ENCODE results near the gene TRPV3.
"Not testable (repeated sequence)": the region's sequence is repeated elsewhere in the genome, so short reads cannot be mapped to it uniquely, and the experiment has no call there.

The TRPV3 gene

DNA sequence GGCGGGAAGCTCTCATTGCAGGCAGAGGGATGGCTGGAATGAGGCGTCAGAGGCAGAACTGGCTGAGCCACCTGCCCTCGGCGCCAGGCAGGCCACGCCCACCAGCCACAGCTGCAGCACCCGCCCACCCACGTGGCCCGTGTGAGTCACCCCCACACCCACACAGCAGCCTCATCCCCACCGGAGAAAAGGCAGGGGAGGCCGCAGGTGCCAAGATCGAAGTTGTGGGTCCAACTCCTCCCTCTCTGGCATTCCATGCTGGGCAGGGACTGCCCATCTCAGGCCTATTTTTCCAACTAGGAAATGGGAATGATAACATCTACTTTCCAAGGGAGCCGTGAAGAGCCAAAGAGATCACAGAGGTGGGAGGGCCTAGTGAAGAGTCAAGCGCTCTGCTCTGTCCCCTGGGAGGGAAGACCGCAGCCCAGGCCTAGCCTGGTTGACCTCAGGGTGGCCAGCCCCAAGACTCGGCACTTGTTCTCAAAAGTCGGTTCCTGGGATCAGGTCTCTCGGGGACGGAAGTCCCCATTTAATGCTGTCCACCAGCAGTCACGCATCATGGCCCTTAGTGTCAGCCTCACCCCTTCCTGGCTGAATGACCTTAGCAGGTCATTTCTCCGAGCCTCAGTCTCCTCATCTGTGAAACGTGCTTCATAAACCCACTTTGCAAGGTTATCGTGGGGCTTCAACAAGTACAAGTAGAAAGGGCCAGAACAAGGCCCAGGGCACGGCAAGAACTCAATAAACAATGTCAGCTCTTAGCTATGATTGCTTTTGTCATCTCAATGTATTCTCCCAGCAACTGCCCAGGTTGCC lies at the start of gene TRPV3:
Gene TRPV3, minus strand, starts transcription at position 45 of the 816 bp plus-strand sequence. CDS start 2,962 bp downstream, outside the sequence.
- no peak for DNase-seq

DNA sequence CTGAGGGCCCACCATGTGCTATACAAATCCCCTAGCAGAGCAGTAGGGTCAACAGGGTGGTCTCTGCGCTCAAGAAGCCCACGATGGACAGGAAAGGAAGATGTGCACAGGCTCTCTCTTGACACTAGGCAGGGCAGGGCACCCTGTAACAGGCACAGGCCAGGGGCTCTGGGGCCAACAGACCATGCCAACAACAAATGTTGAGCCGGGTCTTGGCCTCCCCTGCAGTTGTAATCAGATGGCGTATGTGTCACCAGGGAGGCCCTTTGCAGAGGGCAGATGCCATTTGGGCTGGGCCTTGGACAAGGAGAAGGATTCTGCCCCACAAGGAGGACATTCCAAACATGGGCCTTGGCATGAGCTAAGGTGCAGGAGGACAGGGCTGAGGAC lies 46.3 kb upstream of the TRPV3 start:
- DNase-seq: peak; percentile 24

DNA sequence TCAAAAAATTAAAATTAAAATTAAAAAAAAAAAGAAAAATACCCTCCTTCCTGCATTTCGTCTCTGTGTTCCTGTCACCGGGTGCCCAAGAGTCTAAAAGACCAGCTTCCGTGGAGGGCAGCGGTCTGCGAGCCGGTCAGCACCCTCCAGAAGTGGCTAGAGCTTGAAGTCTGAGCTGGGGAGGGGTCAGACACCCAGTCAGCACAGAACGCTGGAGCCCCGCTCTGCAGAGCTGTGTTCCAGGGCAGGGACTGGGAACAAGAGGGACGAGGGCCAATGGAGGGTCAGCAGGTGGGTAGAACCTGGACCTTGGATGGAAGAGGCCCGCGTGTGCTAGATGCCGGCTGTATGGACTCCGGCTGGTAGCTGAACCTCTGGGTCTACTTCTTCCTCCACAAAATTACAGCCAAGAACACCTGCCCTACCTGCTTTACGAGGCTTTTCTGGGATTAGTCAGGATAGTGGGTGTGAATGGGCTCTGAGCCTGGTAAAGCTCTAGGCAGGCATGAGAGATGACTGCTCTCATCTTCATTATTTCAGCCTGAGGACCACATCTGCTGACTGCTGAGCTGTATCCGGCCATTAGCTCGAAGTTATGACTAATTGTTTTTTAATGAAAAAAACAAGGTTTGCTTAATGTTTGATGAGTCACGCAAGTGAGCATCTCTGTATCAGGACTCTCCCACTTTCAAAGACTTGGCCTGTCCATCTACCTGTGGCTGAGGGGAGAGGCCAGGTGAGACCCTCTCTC lies 45.7 kb upstream of the TRPV3 start:
- peak; percentile 20 for DNase-seq

DNA sequence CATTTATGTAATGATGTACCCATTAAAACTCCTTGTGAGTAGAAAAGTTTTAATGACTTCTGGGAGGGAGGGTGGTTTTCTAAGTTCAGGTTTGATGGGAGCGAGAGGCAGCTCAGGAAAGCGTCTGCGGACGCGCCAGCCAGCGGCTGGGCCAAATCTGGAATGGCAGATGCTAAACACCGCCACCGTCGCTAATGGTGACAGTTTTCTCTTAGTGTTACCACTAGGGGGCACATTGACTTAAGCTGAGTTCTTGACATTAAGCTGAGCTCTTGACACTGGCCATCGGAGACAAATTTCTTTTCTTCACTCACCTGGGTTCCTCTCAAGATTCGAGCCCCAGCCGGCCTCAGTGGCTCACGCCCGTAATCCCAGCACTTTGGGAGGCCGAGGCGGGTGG lies 44.9 kb upstream of the TRPV3 start:
- DNase-seq: peak; percentile 11

DNA sequence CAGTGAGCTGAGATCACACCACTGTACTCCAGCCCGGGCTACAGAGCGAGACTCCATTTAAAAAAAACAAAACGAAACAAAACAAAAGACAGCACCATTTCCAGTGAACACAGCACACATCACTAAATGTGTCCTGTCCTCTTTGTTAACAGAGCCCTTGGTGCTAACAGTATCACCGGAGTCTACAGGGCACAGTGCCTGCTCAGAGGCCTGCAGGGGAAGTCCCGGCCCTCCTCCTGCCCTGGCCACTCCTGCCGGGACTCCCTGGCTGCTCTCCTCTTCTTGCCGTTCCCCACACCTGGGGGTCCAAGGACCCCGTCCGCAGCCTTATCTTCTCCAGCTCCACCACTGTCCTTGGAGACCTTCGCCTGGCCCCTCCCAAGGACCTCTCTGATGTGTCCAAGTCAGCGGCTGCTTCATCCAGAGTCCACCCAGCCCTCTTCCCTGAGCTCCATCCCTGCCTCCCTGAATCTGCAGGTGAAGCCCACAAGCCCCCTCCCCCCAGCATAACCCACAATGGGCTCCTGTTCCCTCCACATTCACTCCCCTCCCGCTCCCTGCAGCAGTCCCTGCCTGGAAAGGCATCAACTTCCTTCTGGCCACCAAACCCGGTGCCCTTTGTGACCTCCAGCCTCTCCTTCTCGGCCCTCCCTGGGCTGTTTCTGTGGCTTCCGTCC lies 43.1 kb upstream of the TRPV3 start:
- DNase-seq: peak; percentile 21

DNA sequence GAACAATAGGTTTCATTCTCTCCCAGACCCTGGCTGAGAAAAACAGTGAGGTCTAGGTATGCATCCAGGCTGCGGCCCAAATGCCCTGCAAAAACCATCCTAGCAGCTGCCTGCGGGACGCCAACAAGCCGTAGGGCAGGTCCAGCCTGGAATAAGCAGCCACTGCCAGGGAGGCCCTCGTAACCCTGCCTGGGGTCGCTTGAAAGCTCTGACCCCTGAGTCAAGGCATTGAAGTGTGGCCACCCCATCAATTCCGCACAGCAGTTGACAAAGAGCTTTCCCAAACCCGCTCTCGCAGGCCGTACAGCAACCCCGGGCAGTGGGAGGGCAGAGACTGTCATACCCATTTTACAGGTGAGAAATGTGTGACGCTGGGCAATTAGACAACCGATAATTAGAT lies 40.5 kb upstream of the TRPV3 start:
- DNase-seq: peak; percentile 5

DNA sequence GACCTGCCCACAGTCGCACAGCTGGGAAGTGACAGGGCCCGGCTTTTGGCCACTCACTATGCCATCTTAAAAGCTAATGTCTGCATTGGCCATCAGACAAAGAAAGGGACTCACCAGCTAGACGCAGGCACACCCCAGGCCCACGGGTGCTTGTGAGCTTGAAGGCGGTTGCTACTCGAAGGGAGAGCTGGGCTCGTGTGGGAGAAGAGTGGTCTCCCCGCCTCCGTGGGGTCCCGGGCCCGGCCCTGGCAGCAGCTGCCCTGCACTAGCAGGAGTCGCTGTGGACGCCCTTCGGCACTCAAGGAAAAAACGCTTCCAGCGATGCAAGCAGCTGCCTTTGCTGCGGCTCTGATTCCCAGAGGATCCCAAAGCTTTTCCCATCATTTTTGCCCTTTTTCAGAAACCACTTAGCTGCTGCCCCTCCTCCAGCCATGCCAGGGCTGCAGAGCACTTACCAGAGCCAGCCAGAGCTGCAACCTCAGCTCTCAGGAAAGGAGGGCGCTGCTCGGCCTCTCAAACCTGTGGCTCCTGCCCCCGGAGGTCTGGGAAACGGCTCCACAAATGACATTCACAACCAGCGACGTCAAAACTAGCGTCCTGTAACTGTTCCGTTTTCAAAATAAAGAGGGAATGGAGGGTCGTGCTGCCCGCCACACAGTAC lies 39.3 kb upstream of the TRPV3 start:
- peak; percentile 34 for DNase-seq

DNA sequence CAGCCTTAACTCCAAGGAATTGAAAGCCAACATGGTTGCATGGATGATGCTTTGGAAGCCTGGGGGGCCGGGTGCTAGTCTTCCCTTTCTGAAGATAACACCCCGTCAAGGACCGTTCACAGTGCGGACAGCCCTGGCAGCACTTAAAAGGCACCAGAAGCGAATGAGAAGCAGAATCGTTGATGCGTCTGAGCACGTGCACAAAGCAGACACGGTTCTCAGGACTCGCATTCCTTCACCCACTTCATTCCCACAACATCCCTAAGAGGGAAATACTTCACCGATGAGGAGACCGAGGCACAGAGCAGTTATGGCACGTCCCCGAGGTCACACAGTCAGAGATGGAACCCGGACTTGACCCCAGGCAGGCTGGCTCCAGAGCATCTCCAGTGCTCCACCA lies 37.4 kb upstream of the TRPV3 start:
- DNase-seq: no peak

DNA sequence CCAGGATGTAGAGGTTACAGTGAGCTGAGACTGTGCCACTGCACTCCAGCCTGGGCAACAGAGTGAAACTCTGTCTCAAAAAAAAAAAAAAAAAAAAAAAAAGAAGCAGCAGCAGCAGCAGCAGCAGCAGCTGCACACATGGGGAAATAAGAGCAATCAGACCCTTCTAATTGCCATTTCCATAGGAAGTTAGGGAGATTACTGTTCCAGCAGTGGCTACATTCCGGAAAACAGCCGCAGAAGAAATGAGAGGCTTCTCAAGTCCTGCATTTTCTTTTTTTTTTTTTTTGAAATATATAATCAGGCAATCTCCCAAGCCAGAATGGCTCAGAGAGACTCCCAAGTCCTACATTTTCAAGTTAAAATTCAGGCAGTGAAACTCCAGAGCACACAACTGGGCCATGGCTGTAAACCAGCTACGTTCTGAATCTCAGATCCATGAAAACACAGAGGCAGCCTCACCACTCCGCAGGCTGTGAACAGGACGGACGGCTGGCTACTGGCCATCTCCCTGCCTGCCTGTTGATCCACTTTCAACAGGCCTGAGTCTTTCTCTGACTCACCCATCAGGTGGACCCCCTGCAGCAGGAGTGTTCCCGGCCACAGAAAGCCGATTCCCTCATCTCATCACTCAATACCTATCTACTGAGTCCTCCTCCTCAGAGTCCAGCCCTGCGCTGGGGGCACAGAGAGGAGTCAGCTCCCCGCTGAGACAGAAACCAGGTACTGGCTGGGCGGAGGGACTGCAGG lies 36.6 kb upstream of the TRPV3 start:
- DNase-seq: peak; percentile 40

DNA sequence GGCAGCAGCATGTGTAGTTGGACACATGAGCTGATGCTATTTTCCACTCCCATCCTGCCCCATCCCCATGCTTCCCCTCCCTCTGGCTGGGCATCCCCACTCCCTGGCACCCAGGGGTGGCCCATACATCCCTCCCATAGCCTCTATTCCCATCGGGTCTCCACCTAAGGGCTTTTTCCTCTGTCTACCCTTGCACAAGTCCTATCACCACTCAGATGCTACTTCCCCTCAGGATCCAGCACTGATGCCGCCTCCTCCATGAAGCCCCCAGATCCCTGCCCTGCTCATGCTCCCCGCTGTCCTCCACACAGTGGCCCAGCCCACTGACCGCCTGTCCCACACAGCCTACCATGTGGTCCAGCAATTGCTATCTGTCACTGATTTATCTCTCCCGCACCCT lies 35.8 kb upstream of the TRPV3 start:
- DNase-seq: peak; percentile 17

DNA sequence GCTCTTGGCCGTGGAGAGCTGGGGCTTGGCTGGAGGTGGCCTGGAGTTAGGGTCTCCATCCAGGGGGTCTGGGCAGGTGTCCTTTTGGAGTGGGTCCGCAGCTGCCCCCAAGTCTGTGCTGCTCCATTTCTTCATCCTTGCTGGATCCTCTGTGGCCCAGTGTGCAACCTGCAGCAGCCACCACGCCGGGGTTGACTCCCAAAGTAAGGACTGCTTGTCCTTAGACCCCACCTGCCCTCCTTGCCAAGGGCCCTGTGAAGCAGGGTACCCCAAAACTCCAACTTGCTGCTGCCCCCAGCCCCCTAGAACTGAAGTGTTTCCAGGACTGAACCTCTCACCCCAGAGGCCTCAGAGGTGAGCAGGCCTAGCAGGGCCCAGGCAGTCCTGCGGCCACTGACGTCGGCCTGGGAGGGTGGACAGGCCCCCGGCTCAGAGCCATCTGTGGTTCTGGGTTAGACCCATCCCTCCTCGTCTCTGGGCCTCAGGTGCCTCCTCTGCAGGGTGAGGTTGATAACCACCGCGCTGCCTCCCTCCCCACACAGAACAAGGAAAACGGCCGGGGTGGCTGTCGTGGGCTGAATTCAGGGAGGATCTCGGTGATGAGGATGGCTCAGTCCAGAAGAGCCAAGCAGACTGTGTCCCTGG lies 34.7 kb upstream of the TRPV3 start:
- peak; percentile 21 for DNase-seq

DNA sequence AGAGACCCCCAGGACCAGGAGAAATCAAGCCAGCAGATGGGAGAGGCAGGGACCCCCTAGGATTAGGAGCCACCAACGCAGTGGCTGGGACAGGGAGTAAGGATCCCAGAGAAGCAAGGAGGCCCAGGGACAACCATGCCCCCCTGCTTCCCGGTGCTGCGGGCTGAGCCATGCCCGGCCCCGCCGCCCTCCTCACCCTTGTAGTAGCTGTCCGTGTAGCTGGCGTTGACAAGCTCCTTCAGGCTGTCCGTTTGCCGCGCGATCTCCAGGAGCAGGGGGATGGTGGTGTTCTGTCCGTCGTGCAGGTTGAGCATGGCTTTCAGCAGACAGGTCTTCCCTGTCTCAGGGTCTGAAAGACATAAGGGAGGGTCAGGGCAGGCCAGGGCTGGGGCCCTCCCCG lies 33.2 kb upstream of the TRPV3 start:
- peak; percentile 14 for DNase-seq

DNA sequence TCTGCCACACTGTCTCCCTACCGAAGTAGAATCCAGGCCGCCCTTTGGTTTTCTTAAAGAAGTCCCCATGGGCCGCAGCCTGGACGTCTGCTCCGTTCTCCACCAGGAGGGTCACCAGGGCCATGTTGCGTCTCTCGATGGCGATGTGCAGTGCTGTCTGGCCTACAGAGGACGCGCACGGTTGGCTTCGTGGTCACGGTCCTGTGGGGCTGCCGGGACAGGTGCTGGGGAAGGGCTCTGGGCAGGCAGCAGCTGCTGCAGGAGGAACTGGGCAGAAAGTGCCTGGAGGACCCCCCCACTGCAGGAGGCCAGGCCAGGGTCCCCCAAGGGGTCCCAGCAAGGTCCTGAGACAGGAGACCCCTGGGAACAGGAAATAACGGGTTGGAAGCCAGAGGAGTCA lies 32.6 kb upstream of the TRPV3 start:
- peak; percentile 15 for DNase-seq

DNA sequence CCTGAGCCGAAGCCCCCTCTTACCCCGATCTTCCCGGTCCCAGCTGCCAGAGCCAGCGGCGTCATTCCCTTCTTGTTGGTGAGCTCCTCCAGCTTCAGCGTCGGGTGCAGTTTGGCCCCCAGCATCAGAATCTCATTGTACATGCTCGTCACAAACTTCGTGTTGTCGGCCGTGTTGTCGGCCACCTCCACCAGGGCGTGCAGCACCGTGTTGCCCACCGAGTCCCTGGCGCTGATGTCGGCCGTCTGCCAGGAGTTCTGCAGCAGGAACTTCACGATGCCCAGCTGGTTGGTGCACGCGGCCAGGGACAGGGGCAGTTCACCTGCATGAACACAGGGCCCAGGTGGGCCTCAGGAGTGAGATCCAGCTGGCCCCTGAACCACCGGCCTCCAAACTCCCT lies 32.2 kb upstream of the TRPV3 start:
- no peak for DNase-seq

DNA sequence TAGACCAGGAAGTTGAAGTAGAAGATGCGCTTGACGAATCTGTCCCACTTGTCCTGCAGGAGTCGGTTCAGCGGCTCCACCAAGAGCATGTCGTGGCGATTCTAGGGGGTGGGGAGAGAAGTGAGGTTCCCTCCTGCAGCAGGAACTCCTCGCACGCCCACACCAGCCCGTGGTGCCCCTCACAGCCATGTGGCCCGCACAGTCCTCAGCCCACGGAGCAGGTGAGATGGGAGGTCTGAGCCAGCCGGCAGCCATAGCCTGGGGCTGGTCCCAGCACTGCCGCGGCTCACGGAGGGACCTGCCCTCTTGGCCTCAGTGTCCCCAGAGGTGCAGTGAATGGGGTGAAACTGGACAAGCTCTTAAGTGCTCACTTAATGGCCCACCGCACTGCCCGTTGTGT lies 28.2 kb upstream of the TRPV3 start:
- DNase-seq: no peak

DNA sequence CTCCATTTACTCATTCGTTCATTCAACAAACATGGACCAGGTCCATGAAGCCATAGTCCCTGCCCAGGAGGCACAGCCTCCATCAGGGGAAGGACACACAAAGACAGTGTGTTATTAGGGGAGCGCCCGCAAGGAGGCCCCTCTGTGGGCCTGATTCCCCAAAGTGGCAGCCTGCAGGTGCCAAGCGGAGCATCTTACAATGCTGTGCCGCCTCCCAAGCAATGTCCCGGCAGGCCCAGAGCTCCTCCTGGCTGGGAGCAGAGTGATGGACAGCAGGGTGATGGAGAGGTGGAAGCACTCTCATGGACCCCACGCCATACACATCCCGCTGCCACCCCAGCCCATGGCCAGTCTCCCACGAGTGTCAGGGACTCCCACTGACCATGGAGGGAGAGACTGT lies 25.8 kb upstream of the TRPV3 start:
- DNase-seq: no peak

DNA sequence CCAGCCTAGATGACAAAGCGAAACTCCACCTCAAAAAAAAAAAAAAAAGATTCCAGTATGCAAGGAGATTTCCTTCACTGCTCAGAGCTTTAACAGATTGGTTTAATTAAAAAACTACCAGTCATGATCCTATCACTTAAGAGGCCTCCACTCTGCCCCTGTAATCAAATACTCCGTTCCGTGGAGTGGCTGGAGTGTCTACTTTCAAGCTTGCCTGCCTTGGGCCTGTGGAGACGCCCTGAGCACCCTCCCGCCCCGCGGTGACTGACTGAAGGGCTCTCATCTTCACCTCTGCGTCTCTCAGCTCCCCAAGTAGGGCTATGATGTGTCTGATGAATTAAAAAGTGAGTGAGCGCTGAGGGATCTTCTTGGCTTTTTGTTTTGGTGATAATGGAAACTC lies 25.3 kb upstream of the TRPV3 start:
- no peak for DNase-seq

DNA sequence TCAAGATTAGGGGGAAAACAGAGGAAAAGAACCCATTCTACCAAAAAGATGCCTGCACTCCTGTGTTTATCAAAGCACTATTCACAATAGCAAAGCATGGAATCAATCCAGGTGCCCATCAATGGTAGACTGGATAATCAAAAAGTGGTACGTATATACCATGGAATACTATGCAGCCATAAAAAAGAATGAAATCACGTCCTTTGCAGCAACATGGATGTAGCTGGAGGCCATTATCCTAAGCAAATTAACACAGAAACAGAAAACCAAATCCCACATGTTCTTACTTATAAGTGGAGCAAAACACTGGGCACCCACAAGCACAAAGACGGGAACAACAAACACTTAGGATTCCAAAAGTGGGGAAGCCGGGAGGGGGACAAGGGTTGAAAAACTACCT lies 21.1 kb upstream of the TRPV3 start:
- DNase-seq: not testable (repeated sequence)

DNA sequence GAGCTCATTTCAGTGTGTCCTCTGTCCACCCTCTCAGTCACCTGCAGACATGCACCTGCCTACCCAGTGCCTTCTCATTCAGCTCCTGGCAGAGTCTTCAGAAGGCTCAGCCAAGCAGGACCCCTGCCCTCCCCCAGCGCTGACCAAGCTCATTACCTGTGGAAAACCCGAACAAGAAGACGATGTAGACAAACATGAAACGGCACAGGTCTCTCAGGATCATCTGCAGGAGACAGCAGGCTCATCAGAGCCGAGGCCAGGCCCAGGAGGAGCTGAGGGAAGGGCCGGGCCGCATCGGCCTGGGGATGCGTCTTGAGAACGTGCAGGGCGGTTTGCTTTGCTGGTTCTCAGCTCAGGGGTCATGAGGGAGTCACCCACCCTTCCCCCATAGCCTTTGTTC lies 19.4 kb upstream of the TRPV3 start:
- DNase-seq: no peak

DNA sequence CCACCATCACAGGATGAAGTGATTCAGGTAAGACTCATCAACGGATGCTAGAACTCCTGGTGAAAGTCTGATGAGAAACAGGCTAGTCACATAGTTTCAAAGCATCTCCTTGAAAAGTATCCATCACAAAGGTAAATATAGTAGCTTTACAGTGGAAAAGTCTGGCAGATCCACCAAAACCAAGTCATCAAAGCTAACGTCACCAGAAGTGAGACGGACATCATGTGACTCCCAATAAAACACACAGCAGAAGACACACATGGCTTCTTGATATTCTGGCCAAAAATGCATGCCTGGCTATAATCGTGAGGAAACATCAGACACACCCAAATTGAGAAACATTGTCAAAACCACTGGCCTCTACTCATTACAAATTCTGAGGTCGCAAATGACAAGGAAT lies 17.9 kb upstream of the TRPV3 start:
- DNase-seq: no peak

DNA sequence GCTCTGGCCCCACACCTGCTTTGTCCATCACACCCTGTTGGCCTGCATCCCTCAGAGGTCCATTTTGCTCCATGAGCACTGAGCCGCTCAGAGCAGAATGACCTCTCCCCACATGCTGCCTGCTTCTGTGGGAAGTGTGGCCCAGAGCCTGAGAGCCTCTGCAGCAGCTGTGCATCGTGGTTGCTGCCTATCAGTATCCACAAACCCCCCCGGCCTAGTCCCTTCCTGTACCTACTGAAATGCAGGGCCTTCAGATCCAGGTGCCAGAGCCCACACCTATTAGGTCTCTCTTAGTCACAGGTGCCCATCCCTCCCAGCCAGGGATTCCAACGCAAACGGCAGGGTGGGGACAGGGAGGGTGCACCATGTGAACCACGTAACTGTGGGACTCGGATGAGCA lies 16.6 kb upstream of the TRPV3 start:
- DNase-seq: no peak

All from left hindlimb (tissue), 1 donor.